Endothelial cell of umbilical vein (primary cell): ENCODE results near the gene GNB1L. TPM values are rescaled to one million over a fixed set of nuclear protein-coding genes. Genes with fewer than 3 reads are reported as not detected.

ENCODE experiments used
- BruUV-seq: library from RNA; stranded (reverse); fragments of 400-500 nt; replicated peaks from 2 replicates; lab custom pipeline; 2021; lab: Mats Ljungman, UMichigan
- CTCF ChIA-PET: fragments of 300-600, 350-600 bp; sonication (Branson Sonifier 250); formaldehyde crosslinking; loops from one replicate; lab custom pipeline; 2021; ENCODE audit warnings: antibody characterized with exemption, inconsistent platforms; lab: Charles Lee
- POLR2A ChIA-PET: fragments of 300-600, 350-600 bp; sonication (Branson Sonifier 250); formaldehyde crosslinking; loops from one replicate; lab custom pipeline; 2021; ENCODE audit warnings: antibody characterized with exemption, inconsistent platforms; lab: Charles Lee
- DNase-seq: peaks from one replicate; pipeline ENCODE4 v3.0.0-alpha.2; 2011; ENCODE audit warnings: low read depth, low spot score
- FAIRE-seq: peaks from 2 replicates; lab custom pipeline; 2011; peaks lifted over from hg19 to GRCh38; lab: Jason Lieb, UNC
- H2AFZ ChIP-seq: 2 replicates; pipeline ENCODE4 v1.6.0; 2012; ENCODE audit warnings: low read depth, low read length, control low read depth, inconsistent platforms
- H3K27ac ChIP-seq: 2 replicates; pipeline ENCODE4 v1.5.1; 2011; ENCODE audit warnings: low read depth, mild to moderate bottlenecking, control low read depth, low read length, moderate library complexity; ENCODE audit not compliant: insufficient read depth
- H3K27me3 ChIP-seq, 2 experiments: 2 replicates each; pipeline versions ENCODE4 v1.6.0 to v1.6.1; 2011; ENCODE audit warnings: low read length in 2 of 2, mixed read lengths in 1 of 2; ENCODE audit not compliant: control insufficient read depth in 2 of 2, insufficient read depth in 2 of 2
- H3K36me3 ChIP-seq, 2 experiments: 2 replicates in 1 of 2; 3 replicates in 1 of 2; pipeline ENCODE4 v1.5.1; 2011; ENCODE audit warnings: low read length in 2 of 2, mild to moderate bottlenecking in 1 of 2, moderate library complexity in 1 of 2; ENCODE audit not compliant: control insufficient read depth in 2 of 2, insufficient read depth in 2 of 2; ENCODE audit errors: extremely low read depth in 1 of 2
- H3K4me1 ChIP-seq: 3 replicates; pipeline ENCODE4 v1.5.1; 2011; ENCODE audit warnings: mild to moderate bottlenecking, low read length; ENCODE audit not compliant: control insufficient read depth, insufficient read depth; ENCODE audit errors: extremely low read depth
- H3K4me2 ChIP-seq: 2 replicates; pipeline ENCODE4 v1.6.1; 2011; ENCODE audit warnings: low read length, control low read depth, mixed read lengths; ENCODE audit not compliant: insufficient read depth
- H3K4me3 ChIP-seq, 3 experiments: fragments of 200-600 bp in 1 of 3; sonication (generic), shearing (Covaris generic) in 1 of 3; replicated peaks in 1 of 3; 2 replicates each; pipeline ENCODE4 v1.5.1; 2011 to 2016; ENCODE audit warnings: control low read depth in 3 of 3, low read length in 3 of 3, mild to moderate bottlenecking in 2 of 3, inconsistent platforms in 1 of 3, low read depth in 1 of 3, moderate library complexity in 1 of 3; ENCODE audit not compliant: insufficient read depth in 1 of 3
- H3K79me2 ChIP-seq: 2 replicates; pipeline ENCODE4 v1.6.0; 2012; ENCODE audit warnings: low read length, inconsistent platforms; ENCODE audit not compliant: control insufficient read depth, insufficient read depth
- H3K9ac ChIP-seq: replicated peaks from 2 replicates; pipeline ENCODE3; 2011; ENCODE audit warnings: low read length, control low read depth; ENCODE audit not compliant: insufficient read depth; ENCODE audit errors: extremely low read depth
- H3K9me1 ChIP-seq: replicated peaks from 3 replicates; pipeline ENCODE4 v1.6.0; 2011; ENCODE audit warnings: mild to moderate bottlenecking, low read length; ENCODE audit not compliant: control insufficient read depth, insufficient read depth; ENCODE audit errors: extremely low read depth
- H3K9me3 ChIP-seq: replicated peaks from 2 replicates; pipeline ENCODE4 v1.5.1; 2012; ENCODE audit warnings: low read length, inconsistent platforms; ENCODE audit not compliant: control insufficient read depth, insufficient read depth
- H4K20me1 ChIP-seq: replicated peaks from 2 replicates; pipeline ENCODE3; 2011; ENCODE audit warnings: mild to moderate bottlenecking, low read length; ENCODE audit not compliant: control insufficient read depth, insufficient read depth; ENCODE audit errors: extremely low read depth
- FOS ChIP-seq: IDR thresholded peaks from 2 replicates; pipeline ENCODE4 v1.6.1; 2011; ENCODE audit warnings: mild to moderate bottlenecking, low read length, moderate library complexity, borderline replicate concordance; ENCODE audit not compliant: insufficient read depth
- JUN ChIP-seq: IDR thresholded peaks from 2 replicates; pipeline ENCODE4 v1.6.1; 2011; ENCODE audit warnings: borderline replicate concordance, low read depth; ENCODE audit not compliant: insufficient read length, insufficient read depth
- MYC ChIP-seq: IDR thresholded peaks from one replicate; pipeline ENCODE4 v1.6.1; 2011; ENCODE audit warnings: mild to moderate bottlenecking, low read depth, low read length
- dilution Hi-C: fragments of 300-500 bp; cut with MboI; formaldehyde crosslinking; loops from one replicate; pipeline ENCODE4 v1.15.0; 2019; ENCODE audit warnings: low sequenced_read_pairs; ENCODE audit not compliant: extremely low pct_ligation_motif_present
- intact Hi-C: fragments of 100-400 bp; cut with micrococcal nuclease; formaldehyde crosslinking; loops from one replicate; pipeline ENCODE4 v1.10.0; 2022
- polyA plus RNA-seq, 4 experiments: library from polyadenylated mRNA; depleted of rRNA in 3 of 4; stranded (reverse) in 3 of 4; unstranded in 1 of 4; fragments of >200 nt; gene quantifications; 2 replicates each; pipeline versions ENCODE4 v1.2.1 to v1.2.3, GENCODE V29; 2011 to 2012; ENCODE audit warnings: missing spikeins in 1 of 4
- total RNA-seq: library from RNA; stranded (reverse); gene quantifications from 2 replicates; pipeline ENCODE4 v1.2.3, GENCODE V29; 2021

The GNB1L gene
- total and polyA plus RNA-seq, 2 donors (not counting 3 experiments of a cell fraction or from before 2014, with no cell fraction given) = 5.4 to 5.9 TPM

GRCh38 chr22:19893363-19893762 lies 38.7 kb upstream of the GNB1L start:
- CTCF ChIA-PET = no interaction called here

GRCh38 chr22:19892925-19893324 lies 38.3 kb upstream of the GNB1L start:
- DNase-seq = no peak
- no peak for TF ChIP-seq MYC
- TF ChIP-seq JUN = no peak
- FAIRE-seq = peak; percentile 62
- intact Hi-C loops (loop anchor here (1.0 kb wide), 1 partner anchor 50 kb away; no protein-coding TSS in a partner anchor), dilution Hi-C loops (no loop called here)
- Histone ChIP-seq H3K36me3 (peaks cover 0 to 9% of the 10 kb centered on the region in 2 experiments), H3K27me3 (no peaks in the 10 kb centered on the region), H2AFZ (no peak overlapping the region), H4K20me1 (no peaks in the 10 kb centered on the region), H3K27ac (peak overlapping the region; percentile 83), H3K79me2 (peaks cover 2% of the 10 kb centered on the region), H3K4me2 (no peak overlapping the region), H3K9me3 (no peaks in the 10 kb centered on the region), H3K4me3 (no peak overlapping the region), H3K4me1 (peaks cover 56% of the 10 kb centered on the region), H3K9me1 (no peaks in the 10 kb centered on the region), H3K9ac (peak overlapping the region; percentile 50)
- ChIA-PET POLR2A (interaction anchor here (1.2 to 1.4 kb wide), 2 partner anchors 12 to 48 kb away, joined by 3 to 9 read pairs; no protein-coding TSS in a partner anchor), CTCF (interaction anchor here (3.6 kb wide), 1 partner anchor 163 kb away, joined by 33 read pairs; no protein-coding TSS in a partner anchor)
- no TSS peak for BruUV-seq

More at GRCh38 chr22:19893363-19893762, 38.7 kb upstream of the GNB1L start:
- no peak for DNase-seq
- Histone ChIP-seq H3K27me3 (no peaks in the 10 kb centered on the region), H3K9ac (no peak overlapping the region), H3K9me1 (no peaks in the 10 kb centered on the region), H3K79me2 (no peaks in the 10 kb centered on the region), H3K4me2 (no peak overlapping the region), H3K36me3 (peaks cover 0 to 12% of the 10 kb centered on the region in 2 experiments), H3K27ac (peak overlapping the region; percentile 83), H3K4me3 (no peak overlapping the region), H4K20me1 (no peaks in the 10 kb centered on the region), H3K4me1 (peaks cover 51% of the 10 kb centered on the region), H2AFZ (no peak overlapping the region), H3K9me3 (no peaks in the 10 kb centered on the region)
- no peak for TF ChIP-seq JUN
- TF ChIP-seq FOS = no peak
- intact Hi-C loops (no loop called here), dilution Hi-C loops (no loop called here)
- POLR2A ChIA-PET = no interaction called here
- FAIRE-seq = no peak
- BruUV-seq = no TSS peak
